ENCODE results near the gene CLEC11A.

The CLEC11A gene, protein sequence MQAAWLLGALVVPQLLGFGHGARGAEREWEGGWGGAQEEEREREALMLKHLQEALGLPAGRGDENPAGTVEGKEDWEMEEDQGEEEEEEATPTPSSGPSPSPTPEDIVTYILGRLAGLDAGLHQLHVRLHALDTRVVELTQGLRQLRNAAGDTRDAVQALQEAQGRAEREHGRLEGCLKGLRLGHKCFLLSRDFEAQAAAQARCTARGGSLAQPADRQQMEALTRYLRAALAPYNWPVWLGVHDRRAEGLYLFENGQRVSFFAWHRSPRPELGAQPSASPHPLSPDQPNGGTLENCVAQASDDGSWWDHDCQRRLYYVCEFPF

DNA sequence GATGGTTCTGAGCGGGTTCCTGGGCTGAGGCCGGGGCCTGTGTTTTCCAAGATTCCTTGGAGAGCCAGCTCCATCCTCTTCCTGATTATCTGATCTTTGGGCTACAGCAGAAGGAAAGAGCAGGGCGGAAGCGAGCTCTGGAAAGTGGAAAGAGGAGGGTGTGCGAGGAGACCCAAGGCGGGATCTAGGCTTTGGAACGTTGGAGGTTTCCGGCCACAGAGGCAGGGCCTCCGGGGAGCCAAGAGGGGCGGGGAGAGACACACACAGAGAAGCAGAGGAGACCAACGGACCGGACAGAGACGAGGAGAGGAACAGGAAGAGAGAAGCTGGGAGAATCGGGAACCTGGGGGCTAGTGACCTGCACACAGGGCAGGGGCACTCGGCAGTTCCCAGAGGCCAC is at the start of gene CLEC11A:
Gene CLEC11A, plus strand, starts transcription at position 296 of the 400 bp plus-strand sequence. CDS start 162 bp downstream, outside the sequence.
- no peak for DNase-seq (ENCODE audit: low spot score)

DNA sequence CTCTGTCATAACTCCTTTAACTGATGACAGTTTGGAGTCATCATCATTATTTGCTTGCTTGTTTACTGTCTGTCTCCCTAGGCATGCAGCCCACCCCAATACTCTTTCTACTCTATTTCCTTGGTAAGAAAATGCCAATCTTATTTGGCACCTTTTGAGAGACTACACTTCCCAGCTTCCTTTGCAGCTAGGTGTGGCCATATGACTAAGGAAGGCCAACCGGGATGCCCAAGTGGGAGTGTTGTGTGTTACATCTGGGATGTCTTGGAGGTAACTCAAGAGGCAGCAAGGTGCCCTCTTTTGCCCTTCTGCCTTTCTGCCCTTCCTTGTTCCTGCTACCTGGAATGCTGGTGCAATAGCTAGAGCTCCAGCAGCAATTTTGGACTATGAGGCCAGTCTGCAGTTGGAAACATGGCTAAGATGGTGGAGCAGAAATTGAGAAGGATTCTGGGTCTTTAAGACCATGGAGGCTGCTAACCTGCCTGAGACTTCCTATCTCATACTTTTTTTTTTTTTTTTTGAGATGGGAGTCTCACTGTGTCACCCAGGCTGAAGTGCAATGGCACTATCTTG is 46.5 kb upstream of the CLEC11A start:
- no peak for DNase-seq (ENCODE audit: low spot score)

DNA sequence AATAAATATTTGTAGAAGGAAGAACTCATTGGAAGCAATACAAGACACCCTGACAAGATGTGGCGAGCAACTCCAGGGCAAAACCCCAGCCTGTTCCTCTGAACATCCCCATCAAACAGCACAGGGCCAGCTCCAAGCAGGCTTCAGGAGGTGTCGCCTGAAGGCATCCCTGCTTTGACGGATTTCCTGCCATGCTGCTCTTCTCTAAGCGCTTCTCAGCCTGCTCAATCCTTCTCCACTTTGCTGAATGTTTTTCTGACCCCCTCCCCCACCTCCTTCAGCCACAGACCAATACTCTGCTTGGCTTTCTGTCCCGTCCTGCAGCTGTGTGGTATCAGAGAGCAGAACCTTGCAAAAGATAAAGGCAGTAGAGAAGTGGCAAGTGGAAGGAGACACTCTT is 45.5 kb upstream of the CLEC11A start:
- DNase-seq (ENCODE audit: low spot score) = no peak

DNA sequence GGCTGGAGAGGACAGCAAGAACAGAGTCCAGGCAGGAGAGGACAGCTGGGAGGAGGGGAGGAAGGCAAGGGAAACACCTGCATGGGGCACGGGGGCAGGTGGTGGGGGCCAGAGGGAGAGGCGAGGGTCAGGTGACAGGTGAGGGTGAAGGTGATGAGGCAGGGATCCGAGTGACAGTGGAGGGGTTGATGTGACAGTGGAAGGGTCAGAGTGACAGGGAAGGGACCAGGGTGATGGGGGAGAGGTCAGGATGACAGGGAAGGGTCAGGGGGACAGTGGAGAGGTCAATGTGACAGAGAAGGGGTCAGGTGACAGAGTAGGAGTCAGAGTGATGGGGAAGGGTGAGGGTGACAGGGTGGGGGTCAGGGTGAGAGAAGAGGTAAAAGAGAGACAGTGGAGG is 44.8 kb upstream of the CLEC11A start:
- no peak for DNase-seq (ENCODE audit: low spot score)

DNA sequence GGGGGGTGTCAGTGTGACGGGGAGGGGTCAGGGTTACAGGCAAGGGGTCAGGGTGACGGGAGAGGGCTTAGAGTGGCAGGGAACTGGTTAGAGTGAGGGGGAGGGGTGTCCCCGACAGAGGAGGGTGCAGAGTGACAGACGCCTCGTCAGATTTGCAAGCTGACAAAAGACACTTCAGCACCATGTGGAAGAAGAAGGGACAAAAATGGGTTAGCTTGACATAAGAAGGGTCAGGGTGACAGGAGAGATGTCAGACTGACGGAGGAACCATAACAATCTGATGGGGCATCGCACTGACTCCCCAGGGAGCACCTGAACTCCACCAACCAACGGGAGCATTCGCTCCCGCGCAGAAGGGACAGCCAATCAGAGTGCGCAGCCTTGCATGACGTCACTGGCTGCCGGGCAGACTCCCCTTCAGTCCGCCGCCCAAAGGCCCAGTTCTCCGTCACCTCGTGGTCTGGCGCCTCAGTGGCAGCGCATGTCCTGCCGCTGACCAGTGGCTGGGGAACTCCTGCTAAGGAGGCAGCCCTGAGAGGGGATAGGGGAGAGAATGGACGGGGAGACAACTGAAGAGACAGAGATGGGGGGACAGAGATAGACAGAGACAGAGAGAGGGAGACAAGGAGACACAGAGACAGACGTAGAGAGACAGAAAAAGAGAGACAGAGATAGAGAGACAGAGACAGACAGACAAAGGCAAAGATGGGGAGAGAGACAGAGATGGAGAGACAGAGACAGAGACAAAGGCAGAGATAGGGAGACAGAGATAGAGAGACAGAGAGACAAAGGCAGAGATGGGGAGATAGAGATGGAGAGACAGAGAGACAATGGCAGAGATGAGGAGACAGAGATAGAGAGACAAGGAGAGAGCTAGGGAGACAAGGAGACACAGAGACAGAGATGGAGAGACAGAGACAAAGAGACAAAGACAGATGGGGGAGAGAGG is 43.7 kb upstream of the CLEC11A start:
- peak; percentile 59 for DNase-seq (ENCODE audit: low spot score)

DNA sequence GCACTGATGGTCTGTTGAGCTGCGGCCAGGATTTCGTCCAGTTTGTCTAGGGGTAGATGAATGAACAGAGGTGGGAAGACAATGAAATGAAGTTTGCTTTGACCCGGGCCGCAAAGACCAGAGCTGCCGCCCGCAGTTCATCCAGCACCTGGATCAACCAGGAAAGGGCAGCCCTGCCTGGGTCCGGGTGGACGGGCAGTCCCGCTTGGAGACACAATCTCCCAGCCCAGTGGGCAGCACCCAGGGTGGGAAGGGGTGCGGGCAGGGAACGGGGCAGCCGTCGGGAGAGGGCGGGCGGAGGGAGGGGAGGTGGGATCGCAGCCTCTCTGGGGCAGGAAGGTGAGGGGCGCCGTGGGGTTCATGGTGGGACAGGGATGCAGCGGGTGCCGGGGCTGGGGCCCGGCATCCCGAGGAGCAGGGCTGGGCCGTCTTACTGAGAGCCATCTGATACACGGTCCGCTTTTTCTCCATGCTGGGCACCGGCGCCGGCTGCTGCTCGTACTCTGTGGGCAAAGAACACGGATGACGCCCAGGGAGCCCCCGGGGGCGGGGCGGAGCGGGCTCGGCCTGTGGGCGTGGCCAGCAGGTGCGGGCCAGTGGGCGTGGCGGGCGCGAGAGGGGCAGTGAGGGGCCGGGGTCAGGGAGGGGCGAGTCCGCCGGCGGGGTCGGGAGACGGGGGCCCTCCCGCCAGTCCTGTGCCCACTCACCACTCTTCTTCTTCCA is 36.7 kb upstream of the CLEC11A start:
- DNase-seq (ENCODE audit: low spot score) = no peak

DNA sequence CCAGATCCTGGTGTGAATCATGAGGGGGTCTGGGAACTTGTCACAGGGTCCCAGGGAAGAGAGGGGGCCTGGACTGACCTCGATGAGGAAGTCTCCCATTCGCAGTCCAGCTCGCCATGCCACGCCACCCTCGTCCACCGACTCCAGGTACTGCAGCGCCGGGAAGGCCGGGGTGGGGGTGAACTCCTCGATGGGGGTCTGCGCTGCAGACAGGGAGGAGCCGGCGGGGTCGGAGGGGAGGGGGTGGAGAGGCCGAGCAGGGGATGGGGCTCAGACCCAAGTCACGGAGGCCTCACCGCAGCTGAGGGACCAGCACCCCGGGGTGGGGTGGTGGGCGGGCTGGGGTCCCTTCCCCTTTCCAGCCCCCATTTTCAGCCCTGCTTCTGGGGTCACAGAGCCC is 34.4 kb upstream of the CLEC11A start:
- DNase-seq (ENCODE audit: low spot score) = no peak

DNA sequence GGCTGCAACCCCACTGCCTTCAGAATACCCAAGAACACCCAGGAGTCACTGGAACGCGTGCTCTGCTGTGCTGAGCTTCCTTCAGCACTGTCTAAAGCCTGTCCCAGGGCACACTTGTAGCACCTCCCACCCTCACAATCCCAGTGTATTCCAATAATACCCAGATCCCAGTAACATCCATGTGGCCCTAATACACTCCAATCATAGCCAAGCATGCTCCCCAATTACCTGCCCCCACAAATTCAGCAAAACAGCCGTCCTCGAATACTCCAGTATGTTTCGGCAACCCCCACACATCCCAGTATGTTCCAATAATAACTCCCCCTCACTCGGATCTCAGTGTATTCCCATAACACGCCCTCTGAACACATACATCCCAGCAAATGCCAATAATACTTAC is 32.7 kb upstream of the CLEC11A start:
- peak; percentile 59 for DNase-seq (ENCODE audit: low spot score)

DNA sequence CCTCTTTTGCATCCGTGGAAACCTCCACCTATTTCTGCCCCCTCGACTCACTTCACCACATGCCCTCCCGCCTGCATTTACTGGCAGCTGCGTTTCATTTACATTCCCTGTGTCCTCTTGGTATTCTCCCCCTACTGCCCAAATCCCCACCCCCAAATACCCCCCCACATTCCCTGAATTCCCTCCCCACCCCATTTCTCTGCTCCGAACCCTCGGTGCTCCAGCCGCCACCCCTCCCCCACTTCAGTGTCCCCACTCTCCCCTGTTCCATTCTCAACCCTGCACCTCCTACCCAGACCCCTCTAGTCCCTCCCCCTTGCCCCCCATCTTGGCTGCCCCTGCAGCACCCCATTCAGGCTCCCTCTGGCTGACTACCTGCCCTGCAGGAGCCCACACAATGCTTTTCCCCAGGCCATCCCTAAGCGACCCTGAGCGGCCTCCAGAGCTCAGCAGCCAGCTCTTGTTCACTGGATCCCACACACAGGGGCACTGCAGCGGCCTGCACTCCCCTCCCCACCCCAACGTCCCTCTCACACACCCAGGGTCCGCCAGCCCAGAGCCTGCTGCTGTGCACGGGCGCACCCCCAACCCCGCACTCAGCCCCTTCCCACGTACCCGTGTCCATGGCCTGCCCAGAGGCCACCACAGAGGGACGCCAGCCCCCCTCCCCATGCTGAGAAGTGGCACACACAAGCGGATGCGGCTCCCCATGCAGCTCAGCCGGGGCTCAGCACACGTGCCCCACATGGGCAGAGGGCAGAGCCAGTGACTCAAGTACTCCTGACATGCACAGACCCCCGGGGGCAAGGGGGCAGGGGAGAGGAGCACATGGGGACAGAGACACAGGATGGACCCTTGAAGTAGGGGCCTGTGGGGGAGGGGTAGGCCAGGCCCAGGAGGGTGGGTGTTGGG is 29.8 kb upstream of the CLEC11A start:
- DNase-seq (ENCODE audit: low spot score) = no peak

DNA sequence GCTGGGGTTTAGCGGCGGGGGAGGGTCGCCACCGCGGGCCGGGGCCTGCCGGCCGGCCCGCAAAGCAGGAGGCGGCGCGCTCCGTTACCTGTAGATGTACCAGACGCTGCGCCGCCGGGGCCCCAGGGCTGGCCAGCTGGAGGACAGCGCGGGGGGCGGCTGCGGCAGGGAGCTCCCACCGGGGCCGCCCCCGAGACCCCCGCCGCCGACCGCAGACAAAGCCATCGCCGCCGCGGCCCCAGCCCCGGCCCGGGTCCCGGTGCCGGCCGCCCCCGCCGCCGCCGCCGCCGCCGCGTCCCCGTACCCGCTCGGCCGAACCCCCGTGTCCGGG is 28.4 kb upstream of the CLEC11A start:
- DNase-seq (ENCODE audit: low spot score) = no peak

DNA sequence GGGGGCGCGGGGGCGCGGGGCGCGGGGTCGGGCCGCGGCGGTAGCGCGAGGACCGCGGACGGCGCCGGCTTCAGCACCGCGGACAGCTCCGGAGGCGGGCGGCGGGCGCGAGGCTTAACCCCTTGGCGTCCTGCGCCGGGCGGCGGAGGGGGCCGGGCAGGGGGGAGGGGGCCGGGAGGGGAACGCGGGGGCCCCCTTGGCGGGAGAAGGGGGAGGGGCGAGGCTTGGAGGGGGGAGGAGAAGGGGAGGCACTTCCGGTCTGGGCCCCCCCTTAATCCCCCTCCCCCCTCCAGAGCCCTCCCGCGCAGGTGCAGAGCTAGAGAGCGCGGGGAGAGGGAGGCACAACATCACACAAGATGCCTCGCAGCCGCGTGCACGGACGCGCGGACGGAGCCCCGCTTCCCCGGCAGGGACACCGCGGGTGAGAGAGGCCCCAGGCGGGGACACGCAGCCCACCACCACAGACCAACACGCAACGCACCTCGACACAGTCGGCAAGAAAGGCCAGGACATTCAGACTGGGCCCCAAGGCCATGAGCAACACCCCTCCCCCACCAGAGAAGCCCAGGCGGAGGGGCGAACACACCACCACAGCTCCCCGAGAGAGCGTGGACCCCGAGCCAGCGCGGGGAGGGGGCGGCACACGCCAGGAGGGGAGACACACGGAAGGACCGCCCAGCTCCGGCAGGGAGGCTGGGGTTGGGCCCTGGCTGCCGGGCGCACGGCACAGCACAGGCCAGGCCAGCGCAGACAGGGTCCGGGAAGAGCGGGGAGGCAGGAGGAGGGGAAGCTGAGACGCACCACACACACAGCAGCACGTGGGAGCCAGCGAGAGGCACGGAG is 27.7 kb upstream of the CLEC11A start:
- DNase-seq (ENCODE audit: low spot score) = no peak

DNA sequence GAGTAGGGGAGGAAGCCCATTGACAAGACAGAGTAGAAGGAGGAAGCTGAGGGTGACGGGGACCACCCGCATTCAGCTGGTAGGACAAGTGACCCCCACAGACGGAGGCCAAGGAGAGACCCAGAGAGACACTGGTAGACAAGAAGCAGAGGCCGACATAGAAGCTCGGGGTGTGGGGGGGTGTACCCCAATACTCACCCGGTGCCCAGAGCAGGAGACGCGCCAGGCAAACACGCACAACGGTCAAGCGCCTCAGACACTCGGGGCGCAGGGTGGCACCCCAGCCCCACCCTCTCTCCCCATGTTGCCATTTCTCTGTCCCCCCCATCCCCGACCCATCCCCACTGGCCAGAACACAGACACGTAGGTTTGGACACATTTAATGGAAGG is 27.1 kb upstream of the CLEC11A start:
- DNase-seq (ENCODE audit: low spot score) = no peak

DNA sequence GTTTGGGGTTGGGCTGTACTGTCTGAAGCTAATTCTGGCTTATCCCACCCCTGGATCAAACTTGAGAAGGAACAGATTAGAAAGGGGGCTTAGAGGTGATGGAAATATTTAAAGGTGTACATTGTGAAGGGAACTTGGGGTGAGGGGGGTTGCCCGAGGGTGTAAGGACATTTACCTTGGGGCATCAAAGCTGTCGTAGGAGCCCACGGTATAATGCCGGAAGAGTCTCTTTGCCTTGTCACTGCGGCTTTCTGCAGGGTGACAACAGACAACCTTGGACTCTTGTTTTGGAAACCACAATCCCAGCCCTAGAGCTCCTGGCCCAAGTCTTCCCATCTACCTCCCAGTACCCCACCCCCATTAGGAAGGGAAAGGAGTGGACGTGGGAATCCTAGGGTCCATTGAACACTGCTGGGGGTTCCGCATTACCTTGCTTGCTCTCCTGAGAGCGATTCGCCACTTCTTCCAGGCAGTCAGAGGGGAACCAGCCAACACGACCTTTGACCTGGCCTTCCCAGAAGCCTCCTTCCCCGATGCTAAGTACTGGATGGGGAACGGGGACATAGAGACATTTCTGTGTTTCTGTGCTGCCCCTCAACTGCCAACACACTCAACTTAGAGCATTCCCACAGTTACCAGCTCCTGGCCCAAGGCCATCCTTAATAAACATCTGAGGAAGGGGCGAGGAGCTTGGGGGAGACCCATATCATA is 25.6 kb upstream of the CLEC11A start:
- no peak for DNase-seq (ENCODE audit: low spot score)

DNA sequence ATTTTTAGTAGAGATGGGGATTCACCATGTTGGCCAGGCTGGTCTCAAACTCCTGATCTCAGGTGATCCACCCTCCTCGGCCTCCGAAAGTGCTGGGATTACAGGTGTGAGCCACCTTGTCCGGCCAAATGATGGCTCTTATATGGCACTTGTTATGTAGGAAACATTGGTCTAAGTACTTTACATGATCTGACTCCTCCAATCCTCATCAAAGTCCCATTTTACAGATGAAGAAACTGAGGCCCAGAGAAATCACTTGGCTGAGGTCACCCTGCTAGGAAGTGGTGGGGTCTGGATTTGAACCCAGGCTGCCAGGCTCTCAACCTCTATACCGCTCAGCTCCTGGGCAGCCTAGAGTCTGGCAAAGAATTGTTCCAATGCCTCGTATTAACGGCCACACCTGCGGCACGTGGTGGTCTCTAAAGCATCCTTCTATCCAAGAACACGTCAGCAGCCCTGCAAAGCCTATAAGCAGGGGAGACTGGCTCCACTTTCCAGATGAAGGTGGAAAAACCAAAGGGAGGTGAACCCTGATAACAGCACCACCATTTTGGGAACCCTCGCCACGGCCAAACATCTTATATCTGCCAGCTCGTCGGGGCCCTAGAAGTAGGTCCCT is 21.7 kb upstream of the CLEC11A start:
- DNase-seq (ENCODE audit: low spot score) = no peak

DNA sequence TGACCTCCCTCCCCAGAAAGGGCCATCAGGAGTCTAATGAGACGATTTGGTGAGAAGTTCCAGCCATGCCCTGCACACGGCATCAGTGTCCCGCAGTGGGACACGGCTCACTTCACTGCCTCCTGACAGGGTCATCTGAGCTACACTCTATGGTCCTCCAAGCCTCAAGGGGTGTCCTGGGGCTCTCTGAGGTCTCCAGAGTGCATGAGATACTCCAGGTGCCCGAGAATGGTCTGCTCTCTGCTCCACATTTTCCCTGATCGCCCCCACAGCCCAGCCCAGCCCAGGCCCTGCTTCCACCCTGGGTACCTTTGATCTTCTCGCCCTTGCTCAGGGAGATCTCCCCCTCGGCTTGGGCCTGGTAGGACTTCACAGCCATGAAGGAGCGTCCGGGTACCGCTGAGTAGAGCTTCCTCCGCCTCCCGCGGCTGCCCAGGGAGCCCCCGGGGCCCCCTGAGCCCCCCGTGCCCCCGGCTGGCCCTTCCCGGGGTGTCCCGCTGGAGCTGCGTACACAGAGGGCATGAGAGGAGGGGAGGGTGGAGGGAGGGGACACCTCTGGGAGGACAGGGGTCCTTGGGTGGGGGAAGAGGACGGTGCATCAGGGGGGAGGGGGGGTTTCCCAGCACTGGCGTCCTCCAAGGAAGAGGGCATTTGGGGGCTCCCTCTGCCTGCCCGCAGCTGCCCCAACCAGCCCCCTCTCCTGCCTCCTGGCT is 20.9 kb upstream of the CLEC11A start:
- DNase-seq (ENCODE audit: low spot score) = no peak

DNA sequence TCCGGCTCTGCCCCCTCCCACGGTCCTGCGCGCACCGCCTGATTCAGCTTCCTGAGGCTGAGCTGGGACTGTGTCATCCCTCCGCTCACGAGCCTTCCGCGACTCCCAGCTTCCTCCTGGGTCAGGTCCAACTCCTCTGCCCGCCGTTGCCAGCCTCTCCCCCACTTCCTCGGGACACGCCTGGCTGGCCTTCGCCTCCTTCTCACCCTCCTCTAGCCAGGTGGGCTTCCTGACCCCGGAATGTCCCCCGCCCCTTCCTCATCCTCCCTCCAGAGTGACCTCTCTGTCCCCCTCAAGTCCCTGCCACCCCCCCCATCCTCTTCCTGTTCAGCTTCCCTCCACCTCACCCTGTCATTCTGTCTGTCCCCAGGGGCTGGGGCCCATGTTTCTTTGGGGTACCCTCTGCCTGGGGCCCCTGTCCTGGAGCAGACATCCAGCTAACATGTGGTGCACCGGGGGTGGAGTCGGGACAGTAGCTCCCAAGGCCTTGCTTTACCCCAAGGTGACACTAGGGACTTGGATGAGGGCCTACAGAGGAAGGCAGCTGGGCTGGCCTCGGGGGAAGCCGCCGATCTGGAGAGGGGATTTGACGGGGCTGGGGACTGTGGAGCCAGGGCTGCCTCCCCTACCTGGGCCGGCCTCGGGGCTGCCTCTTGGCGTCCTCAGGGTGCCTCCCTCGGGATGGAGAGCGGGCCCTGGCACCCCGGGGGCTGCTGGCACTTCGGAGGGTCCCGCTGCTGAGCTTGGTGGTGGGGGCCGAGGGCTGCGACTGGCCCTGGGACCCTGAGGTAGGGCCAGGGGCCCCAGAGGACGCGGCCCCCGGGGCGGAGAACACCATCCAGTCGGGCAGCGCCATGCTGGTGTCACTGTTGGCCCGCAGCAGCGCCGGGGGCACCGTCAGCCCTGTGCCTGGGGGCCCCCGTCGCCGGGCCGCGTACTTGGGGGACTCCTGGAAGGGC is 20.0 kb upstream of the CLEC11A start:
- DNase-seq (ENCODE audit: low spot score) = no peak
